Stimulated activated CD8-positive, alpha-beta memory T cell treated with anti-CD3 and anti-CD28 coated beads, Interleukin-4, amount 100 ng/mL, for 4 hours (primary cell): Measurements from ENCODE around the gene PRKAR1A.

Experiments used
- DNase-seq, 2 donors: peaks; one replicate each; pipeline ENCODE4 v3.0.0-alpha.2; 2020; ENCODE audit warnings: low read depth in 2 of 2, low spot score in 1 of 2

PRKAR1A gene

GRCh38 chr17:68541816-68542215, 29.6 kb downstream of the PRKAR1A start:
- DNase-seq: no peak

- DNase-seq: no peak
Observed at GRCh38 chr17:68542698-68543463, 30.7 kb downstream of the PRKAR1A start.

GRCh38 chr17:68544111-68544915, 32.1 kb downstream of the PRKAR1A start:
- no peak for DNase-seq

GRCh38 chr17:68556551-68556950, 44.3 kb downstream of the PRKAR1A start:
- no peak for DNase-seq

GRCh38 chr17:68559316-68559715, 47.1 kb downstream of the PRKAR1A start:
- no peak for DNase-seq

GRCh38 chr17:68560966-68561720, 48.9 kb downstream of the PRKAR1A start:
- DNase-seq: no peak

- DNase-seq: no peak
Observed at GRCh38 chr17:68562736-68563135, 50.5 kb downstream of the PRKAR1A start.

GRCh38 chr17:68564415-68565111, 52.3 kb downstream of the PRKAR1A start:
- DNase-seq: no peak

GRCh38 chr17:68565661-68566441, 53.6 kb downstream of the PRKAR1A start:
- DNase-seq: no peak

GRCh38 chr17:68566442-68566738, 54.2 kb downstream of the PRKAR1A start:
- no peak for DNase-seq

- no peak for DNase-seq
Observed at GRCh38 chr17:68567035-68567434, 54.8 kb downstream of the PRKAR1A start.

GRCh38 chr17:68567581-68567980, 55.4 kb downstream of the PRKAR1A start:
- no peak for DNase-seq

GRCh38 chr17:68568581-68568980, 56.4 kb downstream of the PRKAR1A start:
- no peak for DNase-seq

- no peak for DNase-seq
Observed at GRCh38 chr17:68569346-68569745, 57.1 kb downstream of the PRKAR1A start.

- DNase-seq: no peak
Observed at GRCh38 chr17:68570526-68570925, 58.3 kb downstream of the PRKAR1A start.

GRCh38 chr17:68572138-68572842, 60.1 kb downstream of the PRKAR1A start:
- DNase-seq: no peak

- no peak for DNase-seq
Observed at GRCh38 chr17:68573338-68573737, 61.1 kb downstream of the PRKAR1A start.

- DNase-seq: no peak
Observed at GRCh38 chr17:68576137-68576536, 63.9 kb downstream of the PRKAR1A start.

- no peak for DNase-seq
Observed at GRCh38 chr17:68576811-68577496, 64.7 kb downstream of the PRKAR1A start.
